HG02588 (cell line): ENCODE results near the gene MAMLD1.
A peak's percentile ranks its signal among the peaks of the same experiment; 100 is the strongest.

ENCODE experiments used
- ATAC-seq: cut with Tn5 transposase; IDR thresholded peaks from one replicate; pipeline ENCODE4 v1.9.1; 2021; ENCODE audit warnings: mild to moderate bottlenecking, moderate library complexity; ENCODE audit not compliant: unreplicated experiment

Gene MAMLD1

GRCh38 chrX:150455215-150455608, 92.1 kb downstream of the MAMLD1 start:
- ATAC-seq, result no peak

GRCh38 chrX:150456466-150456865, 93.3 kb downstream of the MAMLD1 start:
- ATAC-seq, result no peak

GRCh38 chrX:150456941-150457340, 93.8 kb downstream of the MAMLD1 start:
- ATAC-seq, result no peak

GRCh38 chrX:150459196-150459595, 96.1 kb downstream of the MAMLD1 start:
- no peak for ATAC-seq

- no peak for ATAC-seq
These were observed 96.9 kb downstream of the MAMLD1 start for GRCh38 chrX:150460063-150460462.

GRCh38 chrX:150460781-150461180, 97.7 kb downstream of the MAMLD1 start:
- no peak for ATAC-seq

GRCh38 chrX:150463566-150463965, 100.4 kb downstream of the MAMLD1 start:
- ATAC-seq, result no peak

- ATAC-seq, result no peak
These were observed 100.9 kb downstream of the MAMLD1 start for GRCh38 chrX:150464001-150464400.

- no peak for ATAC-seq
These were observed 102.2 kb downstream of the MAMLD1 start for GRCh38 chrX:150465326-150465725.

GRCh38 chrX:150465881-150466775, 103.0 kb downstream of the MAMLD1 start:
- ATAC-seq, result no peak

- ATAC-seq, result no peak
These were observed 109.2 kb downstream of the MAMLD1 start for GRCh38 chrX:150472306-150472705.

GRCh38 chrX:150473371-150473770, 110.3 kb downstream of the MAMLD1 start:
- ATAC-seq, result no peak

GRCh38 chrX:150475461-150475860, 112.3 kb downstream of the MAMLD1 start:
- ATAC-seq, result no peak

GRCh38 chrX:150476164-150476699, 113.1 kb downstream of the MAMLD1 start:
- ATAC-seq, result no peak

GRCh38 chrX:150477371-150477770, 114.3 kb downstream of the MAMLD1 start:
- ATAC-seq, result no peak

- peak; percentile 48 for ATAC-seq
These were observed 115.7 kb downstream of the MAMLD1 start for GRCh38 chrX:150478496-150479492.

- ATAC-seq, result peak; percentile 71
These were observed 119.6 kb downstream of the MAMLD1 start for GRCh38 chrX:150482537-150483206.

- ATAC-seq, result no peak
These were observed 120.4 kb downstream of the MAMLD1 start for GRCh38 chrX:150483356-150483985.

GRCh38 chrX:150486011-150486410, 122.9 kb downstream of the MAMLD1 start:
- ATAC-seq, result no peak
